ENCODE results near the gene FOXJ1.
"Not testable (repeated sequence)": the region's sequence is repeated elsewhere in the genome, so short reads cannot be mapped to it uniquely, and the experiment has no call there.

Gene FOXJ1

GRCh38 chr17:76141212-76142038 lies at the start of gene FOXJ1:
Gene FOXJ1, minus strand, starts transcription at chr17:76141245. Its CDS starts 850 bp downstream, at chr17:76140395.
- peak; percentile 93 to 94 for DNase-seq

- no peak for DNase-seq
Measured at GRCh38 chr17:76189741-76190140, 48.7 kb upstream of the FOXJ1 start.

GRCh38 chr17:76189247-76189646 lies 48.2 kb upstream of the FOXJ1 start:
- DNase-seq, result no peak

- DNase-seq, result no peak
Measured at GRCh38 chr17:76188213-76189016, 47.4 kb upstream of the FOXJ1 start.

- DNase-seq, result not testable (repeated sequence)
Measured at GRCh38 chr17:76186774-76187173, 45.7 kb upstream of the FOXJ1 start.

GRCh38 chr17:76184290-76184689 lies 43.2 kb upstream of the FOXJ1 start:
- no peak for DNase-seq

- peak; percentile 92 to 94 for DNase-seq
Measured at GRCh38 chr17:76182016-76182764, 41.1 kb upstream of the FOXJ1 start.

- no peak for DNase-seq
Measured at GRCh38 chr17:76179496-76180467, 38.7 kb upstream of the FOXJ1 start.

- DNase-seq, result no peak
Measured at GRCh38 chr17:76178124-76178523, 37.1 kb upstream of the FOXJ1 start.

- DNase-seq, result no peak
Measured at GRCh38 chr17:76176701-76177574, 35.9 kb upstream of the FOXJ1 start.

GRCh38 chr17:76174037-76174436 lies 33.0 kb upstream of the FOXJ1 start:
- peak in 1 of 2 experiments; percentile 43 for DNase-seq

- no peak for DNase-seq
Measured at GRCh38 chr17:76173474-76173873, 32.4 kb upstream of the FOXJ1 start.

GRCh38 chr17:76171706-76172105 lies 30.7 kb upstream of the FOXJ1 start:
- DNase-seq, result no peak

- DNase-seq, result no peak
Measured at GRCh38 chr17:76170114-76170513, 29.1 kb upstream of the FOXJ1 start.

- no peak for DNase-seq
Measured at GRCh38 chr17:76166906-76167305, 25.9 kb upstream of the FOXJ1 start.

- no peak for DNase-seq
Measured at GRCh38 chr17:76166168-76166567, 25.1 kb upstream of the FOXJ1 start.

GRCh38 chr17:76164331-76164730 lies 23.3 kb upstream of the FOXJ1 start:
- no peak for DNase-seq

- no peak for DNase-seq
Measured at GRCh38 chr17:76163919-76164318, 22.9 kb upstream of the FOXJ1 start.

- DNase-seq, result no peak
Measured at GRCh38 chr17:76161619-76162266, 20.7 kb upstream of the FOXJ1 start.

GRCh38 chr17:76160896-76161528 lies 20.0 kb upstream of the FOXJ1 start:
- no peak for DNase-seq

All from NCI-H2081 (cell line).